ENCODE results near the gene FER.

Gene FER

DNA sequence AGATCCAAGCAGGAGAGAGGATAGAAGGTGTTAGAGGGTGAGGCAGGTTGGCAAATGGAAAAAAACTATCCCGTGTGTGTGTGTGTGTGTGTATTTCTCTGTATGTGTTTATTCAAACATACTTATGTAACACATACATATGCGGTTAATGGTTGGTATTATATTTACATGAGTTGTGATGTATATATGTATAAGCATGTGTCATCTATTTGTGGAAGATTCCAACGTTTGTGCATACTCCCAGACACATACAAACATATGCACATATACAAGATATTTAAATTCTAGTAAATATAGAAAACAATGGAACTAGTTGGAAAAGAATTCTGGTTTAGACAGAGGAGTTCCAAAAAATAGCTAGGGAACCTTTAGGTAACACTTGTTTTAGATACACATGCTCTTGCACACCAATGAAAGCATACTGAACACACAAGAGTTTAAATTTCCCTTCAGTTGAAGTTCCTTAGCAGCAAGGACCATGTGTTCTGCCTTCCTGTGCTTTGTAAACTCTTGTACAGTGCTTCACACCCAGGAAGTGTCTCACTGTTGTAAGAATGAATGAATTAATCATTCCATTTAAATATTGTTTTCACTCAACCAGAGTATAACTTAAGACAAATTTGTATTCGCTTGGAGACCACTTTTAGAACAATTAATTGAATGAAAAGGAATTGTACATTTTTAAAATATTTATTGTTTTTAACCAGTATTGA, 257.8 kb downstream of the FER start:
- Histone ChIP-seq H3K9me3 (ENCODE audit: insufficient read depth, low read length) (no peaks in the 10 kb centered on the region), H3K4me3 (ENCODE audit: insufficient read depth, low read length, poor library complexity, severe bottlenecking) (no peak overlapping the region), H3K27ac (ENCODE audit: low read depth, low read length) (no peak overlapping the region), H3K4me2 (ENCODE audit: low read depth, low read length, poor library complexity, severe bottlenecking) (no peak overlapping the region), H3K9ac (ENCODE audit: low read length) (no peak overlapping the region), H3K36me3 (ENCODE audit: low read length) (no peaks in the 10 kb centered on the region), H3K9me2 (replicated peaks; ENCODE audit: insufficient read depth, low read length) (no peaks in the 10 kb centered on the region), H3K79me2 (ENCODE audit: insufficient read depth, low read length) (no peaks in the 10 kb centered on the region), H4K20me1 (ENCODE audit: low read depth, low read length) (no peaks in the 10 kb centered on the region), H3F3A (ENCODE audit: insufficient read depth) (no peaks in the 10 kb centered on the region), H2AFZ (ENCODE audit: low read depth, low read length, severe bottlenecking) (no peak overlapping the region), H3K27me3 (ENCODE audit: low read length) (no peaks in the 10 kb centered on the region)
- TF ChIP-seq, protein P1, sequence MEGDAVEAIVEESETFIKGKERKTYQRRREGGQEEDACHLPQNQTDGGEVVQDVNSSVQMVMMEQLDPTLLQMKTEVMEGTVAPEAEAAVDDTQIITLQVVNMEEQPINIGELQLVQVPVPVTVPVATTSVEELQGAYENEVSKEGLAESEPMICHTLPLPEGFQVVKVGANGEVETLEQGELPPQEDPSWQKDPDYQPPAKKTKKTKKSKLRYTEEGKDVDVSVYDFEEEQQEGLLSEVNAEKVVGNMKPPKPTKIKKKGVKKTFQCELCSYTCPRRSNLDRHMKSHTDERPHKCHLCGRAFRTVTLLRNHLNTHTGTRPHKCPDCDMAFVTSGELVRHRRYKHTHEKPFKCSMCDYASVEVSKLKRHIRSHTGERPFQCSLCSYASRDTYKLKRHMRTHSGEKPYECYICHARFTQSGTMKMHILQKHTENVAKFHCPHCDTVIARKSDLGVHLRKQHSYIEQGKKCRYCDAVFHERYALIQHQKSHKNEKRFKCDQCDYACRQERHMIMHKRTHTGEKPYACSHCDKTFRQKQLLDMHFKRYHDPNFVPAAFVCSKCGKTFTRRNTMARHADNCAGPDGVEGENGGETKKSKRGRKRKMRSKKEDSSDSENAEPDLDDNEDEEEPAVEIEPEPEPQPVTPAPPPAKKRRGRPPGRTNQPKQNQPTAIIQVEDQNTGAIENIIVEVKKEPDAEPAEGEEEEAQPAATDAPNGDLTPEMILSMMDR (IDR thresholded peaks at IDR 0.05; ENCODE audit: insufficient read depth, low read length, poor library complexity, severe bottlenecking), result no peak
- no peak for TF ChIP-seq EZH2phosphoT487 (conservative IDR thresholded peaks at IDR 0.05; ENCODE audit: low read length)

DNA sequence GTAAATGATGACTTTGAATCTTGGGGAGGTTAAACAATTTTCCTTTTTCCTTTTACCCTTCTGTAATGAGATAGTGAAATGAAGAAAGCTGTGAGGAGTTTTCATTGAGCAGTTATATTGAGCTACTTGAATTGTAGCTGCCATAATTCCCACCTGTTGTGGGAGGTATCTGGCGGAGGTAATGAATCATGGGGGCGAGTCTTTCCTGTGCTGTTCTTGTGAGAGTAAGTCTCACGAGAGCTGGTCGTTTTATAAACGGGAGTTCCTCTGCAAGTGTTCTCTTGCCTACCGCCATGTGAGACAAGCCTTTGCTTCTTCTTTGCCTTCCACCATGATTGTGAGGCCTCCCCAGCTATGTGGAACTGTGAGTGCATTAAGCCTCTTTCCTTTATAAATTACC, 258.4 kb downstream of the FER start:
- no peaks in the 10 kb centered on the region for H3K79me2 ChIP-seq (ENCODE audit: insufficient read depth, low read length)
- no peaks in the 10 kb centered on the region for H3K36me3 ChIP-seq (ENCODE audit: low read length)
- no peak for TF ChIP-seq EZH2phosphoT487 (conservative IDR thresholded peaks at IDR 0.05; ENCODE audit: low read length)
- TF ChIP-seq, protein P1 (IDR thresholded peaks at IDR 0.05; ENCODE audit: insufficient read depth, low read length, poor library complexity, severe bottlenecking), result no peak
- H3K9me2 ChIP-seq (replicated peaks; ENCODE audit: insufficient read depth, low read length), result no peaks in the 10 kb centered on the region
- H3K9ac ChIP-seq (ENCODE audit: low read length), result no peak overlapping the region
- H3K27me3 ChIP-seq (ENCODE audit: low read length), result no peaks in the 10 kb centered on the region
- H2AFZ ChIP-seq (ENCODE audit: low read depth, low read length, severe bottlenecking), result no peak overlapping the region
- H3K9me3 ChIP-seq (ENCODE audit: insufficient read depth, low read length), result no peaks in the 10 kb centered on the region
- H3F3A ChIP-seq (ENCODE audit: insufficient read depth), result no peaks in the 10 kb centered on the region
- H3K27ac ChIP-seq (ENCODE audit: low read depth, low read length), result no peak overlapping the region
- H3K4me2 ChIP-seq (ENCODE audit: low read depth, low read length, poor library complexity, severe bottlenecking), result no peak overlapping the region
- H3K4me3 ChIP-seq (ENCODE audit: insufficient read depth, low read length, poor library complexity, severe bottlenecking), result no peak overlapping the region
- no peaks in the 10 kb centered on the region for H4K20me1 ChIP-seq (ENCODE audit: low read depth, low read length)

DNA sequence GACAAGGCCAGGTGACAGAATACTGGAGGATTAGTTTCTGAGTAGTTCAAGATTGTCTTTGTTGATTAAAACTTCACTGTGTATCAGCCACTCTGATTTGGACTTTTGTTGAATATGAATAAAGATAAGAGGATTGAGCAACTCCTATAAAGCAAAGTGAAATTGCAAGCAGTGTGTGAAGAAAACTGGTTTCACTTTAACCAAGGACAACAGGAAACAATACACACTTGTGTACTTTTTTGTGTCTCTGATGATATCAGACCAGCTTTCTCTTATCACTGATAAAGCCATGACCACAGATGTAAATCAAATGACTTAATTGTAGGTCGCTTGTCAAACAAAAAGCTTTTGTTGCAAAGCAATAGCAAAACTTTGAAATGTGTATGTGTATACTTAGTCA, 268.6 kb downstream of the FER start:
- no peaks in the 10 kb centered on the region for H3K9me2 ChIP-seq (replicated peaks; ENCODE audit: insufficient read depth, low read length)

More for the DNA sequence above, 268.6 kb downstream of the FER start:
- Histone ChIP-seq H4K20me1 (ENCODE audit: low read depth, low read length) (no peaks in the 10 kb centered on the region; the same call in 1 of the 2 replicates), H3K36me3 (ENCODE audit: low read length) (no peaks in the 10 kb centered on the region), H3K9ac (ENCODE audit: low read length) (no peak overlapping the region), H3K27me3 (ENCODE audit: low read length) (no peaks in the 10 kb centered on the region), H3K27ac (ENCODE audit: low read depth, low read length) (no peak overlapping the region), H2AFZ (ENCODE audit: low read depth, low read length, severe bottlenecking) (no peak overlapping the region), H3K4me2 (ENCODE audit: low read depth, low read length, poor library complexity, severe bottlenecking) (no peak overlapping the region), H3F3A (ENCODE audit: insufficient read depth) (no peaks in the 10 kb centered on the region), H3K79me2 (ENCODE audit: insufficient read depth, low read length) (no peaks in the 10 kb centered on the region), H3K4me3 (ENCODE audit: insufficient read depth, low read length, poor library complexity, severe bottlenecking) (no peak overlapping the region), H3K9me3 (ENCODE audit: insufficient read depth, low read length) (no peaks in the 10 kb centered on the region)
- TF ChIP-seq, protein P1 (IDR thresholded peaks at IDR 0.05; ENCODE audit: insufficient read depth, low read length, poor library complexity, severe bottlenecking), result no peak
- TF ChIP-seq EZH2phosphoT487 (conservative IDR thresholded peaks at IDR 0.05; ENCODE audit: low read length), result no peak

Measured in SU-DHL-6 (cell line).